Measurements from ENCODE around the gene MYLK.

The MYLK gene

DNA sequence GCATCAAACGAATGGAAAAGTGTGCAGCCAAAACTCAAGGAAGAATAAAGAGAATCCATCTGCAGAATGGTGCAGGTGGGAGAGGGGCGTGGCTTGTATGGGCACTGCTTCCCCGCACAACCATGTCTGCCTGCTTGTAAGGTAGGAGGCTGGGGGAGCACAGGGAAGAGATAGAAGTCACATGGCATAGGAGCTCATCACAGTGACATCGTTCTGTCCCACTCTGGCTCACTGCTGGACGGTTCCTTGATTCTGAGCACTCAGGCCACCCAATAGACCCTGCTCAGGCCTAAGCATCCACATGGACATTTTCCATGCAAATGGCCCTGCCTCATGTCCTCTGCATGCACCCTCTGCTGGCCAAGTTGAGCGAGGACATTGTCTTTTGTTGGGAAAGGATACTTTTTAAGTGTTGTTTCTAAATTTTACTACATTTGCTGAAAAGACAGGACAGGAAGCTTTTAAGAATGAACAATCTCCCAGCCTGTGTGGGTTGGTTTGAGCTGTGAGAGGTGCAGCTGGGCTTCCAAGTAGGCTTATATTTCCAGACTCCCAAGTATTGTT lies 3.1 kb downstream of the MYLK start:
- DNase-seq = no peak

- DNase-seq = no peak
Measured at GRCh38 chr3:123878807-123879206, 5.3 kb downstream of the MYLK start.

DNA sequence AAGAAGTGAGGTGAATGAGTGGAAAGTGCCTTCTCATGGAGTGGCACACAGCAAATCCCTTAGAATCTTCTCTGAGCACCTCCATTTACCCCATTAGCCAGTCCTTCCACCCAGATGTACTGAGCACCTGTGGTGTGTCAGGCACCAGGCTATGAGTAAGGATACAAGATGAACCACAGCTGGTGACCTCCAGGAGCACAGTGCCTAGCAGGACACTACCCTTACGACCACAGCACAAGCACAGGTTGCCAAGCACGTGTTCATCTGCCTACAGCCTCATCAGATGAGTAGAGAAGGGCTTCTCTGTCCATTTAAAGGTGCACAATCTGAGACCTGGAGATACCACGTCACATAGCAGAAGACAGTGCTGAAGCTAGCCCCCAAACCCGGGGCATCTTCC lies 6.2 kb downstream of the MYLK start:
- DNase-seq = no peak

- no peak for DNase-seq
Measured at GRCh38 chr3:123877466-123877865, 6.7 kb downstream of the MYLK start.

DNA sequence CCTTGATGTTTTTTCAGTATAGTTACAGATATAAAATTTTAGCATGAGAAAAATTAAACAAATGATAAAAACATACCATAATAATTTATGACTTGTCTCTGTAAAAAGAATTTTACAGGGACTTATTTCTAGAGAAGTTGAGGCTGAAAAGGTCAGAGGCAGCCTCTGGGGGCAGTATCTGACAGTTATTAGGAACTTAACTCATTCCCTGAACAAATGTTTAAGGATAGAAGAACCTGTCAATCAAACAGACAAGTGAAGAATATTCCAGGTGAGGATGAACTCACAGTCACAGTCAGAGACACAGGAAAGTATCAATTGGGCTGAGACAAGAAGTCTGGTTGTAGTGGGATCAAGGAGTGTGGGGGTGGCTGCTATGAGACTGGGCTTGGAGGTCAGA lies 7.3 kb downstream of the MYLK start:
- no peak for DNase-seq

DNA sequence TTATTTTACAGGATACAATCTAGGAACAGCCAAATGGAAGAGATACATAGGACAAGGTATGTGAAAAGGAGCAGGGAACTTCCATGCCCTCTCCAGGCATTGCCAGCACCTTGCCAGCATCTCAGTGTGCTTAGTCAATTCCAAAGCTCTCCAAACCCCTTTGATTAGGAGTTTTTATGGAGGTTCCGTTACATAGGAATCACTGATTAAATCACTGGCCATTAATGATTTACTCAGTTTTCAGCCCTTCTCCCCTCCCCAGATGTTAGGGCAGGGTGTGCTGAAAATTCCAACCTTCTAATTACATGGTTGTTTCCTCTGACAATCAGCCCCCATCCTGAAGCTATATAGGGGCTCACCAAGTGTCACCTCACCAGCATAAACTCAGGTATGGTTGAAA lies 11.5 kb downstream of the MYLK start:
- no peak for DNase-seq

DNA sequence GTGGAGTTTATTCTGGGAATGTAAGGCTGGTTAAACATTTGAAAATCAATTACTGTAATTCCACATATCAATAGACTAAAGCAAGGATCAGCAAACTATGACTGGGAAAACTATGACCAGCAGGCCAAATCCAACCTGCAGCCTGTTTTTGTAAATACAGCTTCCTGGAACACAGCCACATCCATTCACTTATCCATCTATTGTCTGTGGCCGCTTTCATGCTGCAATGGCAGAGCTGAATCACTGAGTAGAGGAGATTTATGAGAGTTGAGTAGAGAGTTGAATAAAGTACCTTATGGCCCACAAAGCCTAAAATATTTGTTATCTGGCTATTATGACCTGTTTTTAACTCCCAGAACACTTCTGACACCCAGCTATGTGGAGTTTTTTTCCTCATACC lies 12.2 kb downstream of the MYLK start:
- no peak for DNase-seq

- DNase-seq = no peak
Measured at GRCh38 chr3:123870033-123870432, 14.1 kb downstream of the MYLK start.

DNA sequence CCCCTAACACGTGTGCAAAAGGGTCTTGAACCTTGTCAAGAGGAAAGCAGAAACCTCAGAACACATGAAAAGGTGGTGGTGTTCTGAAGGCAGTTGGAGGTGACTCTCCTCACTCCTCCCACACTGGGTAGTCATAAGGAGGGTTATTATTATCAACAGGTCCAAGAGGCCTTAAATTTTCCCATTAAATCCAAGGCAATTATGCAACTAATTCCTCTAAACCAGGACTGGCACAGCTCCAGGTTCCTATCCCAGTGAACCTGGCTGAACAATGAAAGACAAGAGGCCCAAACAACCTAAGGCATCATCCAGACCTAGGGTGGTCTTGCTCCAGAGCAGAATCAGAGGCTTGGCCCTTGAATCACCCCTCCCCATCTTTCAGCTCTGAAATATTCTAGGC lies 15.0 kb downstream of the MYLK start:
- DNase-seq = no peak

DNA sequence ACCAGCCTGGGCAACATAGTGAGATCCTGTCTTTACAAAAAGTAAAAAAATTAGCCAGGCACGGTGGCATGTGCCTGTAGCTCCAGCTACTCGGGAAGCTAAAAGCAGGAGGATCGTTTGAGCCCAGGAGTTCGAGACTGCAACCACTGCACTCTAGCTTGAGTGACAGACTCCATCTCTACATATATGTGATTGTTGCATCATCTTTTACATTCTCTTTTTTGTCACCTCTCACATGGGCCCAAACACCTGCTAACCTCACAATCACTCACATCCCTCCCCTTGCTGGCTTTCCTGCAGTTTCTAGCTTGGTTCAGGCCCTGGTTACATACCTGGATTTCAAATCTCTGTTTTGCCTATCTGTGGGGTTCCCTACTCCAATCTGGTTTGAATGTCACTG lies 19.4 kb downstream of the MYLK start:
- DNase-seq = no peak

GRCh38 chr3:123862152-123862551 lies 22.0 kb downstream of the MYLK start:
- no peak for DNase-seq

GRCh38 chr3:123861081-123861836 lies 22.9 kb downstream of the MYLK start:
- no peak for DNase-seq

- DNase-seq = no peak
Measured at GRCh38 chr3:123859177-123859576, 25.0 kb downstream of the MYLK start.

- no peak for DNase-seq
Measured at GRCh38 chr3:123854905-123855304, 29.2 kb downstream of the MYLK start.

- DNase-seq = no peak
Measured at GRCh38 chr3:123853686-123854372, 30.3 kb downstream of the MYLK start.

DNA sequence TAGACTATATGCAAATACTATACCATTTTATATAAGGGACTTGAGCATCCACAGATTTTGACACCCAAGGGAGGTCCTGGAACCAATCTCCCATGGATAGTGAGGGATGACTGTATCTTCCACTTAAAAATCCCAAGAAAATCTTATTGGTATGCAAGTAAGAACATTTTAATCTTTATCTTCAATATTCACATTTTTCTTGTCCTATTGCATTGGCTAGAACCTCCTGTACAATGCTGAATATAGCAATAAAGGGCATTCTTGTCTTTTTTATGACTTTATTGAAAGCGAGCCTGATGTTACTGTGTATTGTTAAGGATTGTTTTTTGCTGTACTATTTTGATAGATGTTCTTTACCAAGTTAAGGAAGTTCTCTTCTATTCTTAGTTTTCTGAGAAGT lies 36.9 kb downstream of the MYLK start:
- DNase-seq = no peak

- DNase-seq = no peak
Measured at GRCh38 chr3:123843668-123844067, 40.5 kb downstream of the MYLK start.

DNA sequence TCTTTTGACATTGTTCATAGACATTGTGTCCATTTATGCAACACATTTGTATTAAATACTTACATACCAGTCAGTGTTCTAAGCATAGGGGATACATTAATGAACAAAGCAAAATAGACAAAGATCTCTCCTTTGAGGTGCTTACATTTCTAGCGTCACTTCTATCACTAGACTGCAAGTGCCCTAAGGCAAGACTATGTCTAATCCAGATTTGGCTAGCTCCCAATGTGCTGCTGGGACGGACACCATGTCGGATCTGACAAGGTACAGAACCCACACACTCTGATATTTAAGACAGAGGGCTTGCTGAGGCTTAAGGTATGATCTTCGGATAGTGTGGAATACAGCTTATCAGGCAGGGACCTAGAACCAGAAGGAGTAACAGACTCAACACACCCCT lies 41.4 kb downstream of the MYLK start:
- DNase-seq = no peak

- no peak for DNase-seq
Measured at GRCh38 chr3:123841476-123842238, 42.5 kb downstream of the MYLK start.

DNA sequence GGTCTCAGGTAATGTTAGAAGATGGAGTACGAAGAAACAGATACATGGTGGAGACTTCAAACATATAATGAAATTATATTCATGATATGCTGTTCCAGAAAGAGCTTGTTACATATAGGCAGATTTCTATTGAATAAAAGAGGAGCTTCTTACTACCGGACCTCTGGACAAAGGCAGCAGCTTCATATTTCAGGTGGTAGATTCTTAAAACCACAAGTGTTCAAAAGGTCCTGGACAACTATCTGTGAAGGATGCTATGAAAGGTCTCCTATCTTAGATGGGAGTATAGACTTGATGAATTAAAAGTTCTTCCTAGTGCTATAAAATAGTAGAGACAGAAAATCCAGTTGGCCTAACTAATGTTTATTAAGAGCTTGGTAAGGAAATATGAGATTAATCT lies 43.2 kb downstream of the MYLK start:
- DNase-seq = no peak

DNA sequence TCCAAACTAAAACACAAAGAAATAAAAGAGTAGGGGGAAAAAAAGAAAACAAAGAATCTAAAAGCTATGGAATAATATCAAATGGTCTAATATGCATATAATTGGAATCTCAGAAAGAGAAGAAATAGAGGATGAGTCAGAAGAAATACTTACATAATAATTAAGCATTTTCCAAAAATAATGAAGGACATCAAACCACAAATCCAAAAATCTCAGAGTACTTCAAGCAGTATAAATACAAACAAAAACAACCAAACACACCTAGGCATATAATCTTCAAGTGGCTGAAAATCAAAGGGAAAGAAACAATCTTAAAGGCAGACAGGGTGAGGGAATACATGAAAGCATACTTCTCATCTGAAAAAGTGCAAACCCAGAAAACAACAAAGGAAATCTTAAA lies 46.3 kb downstream of the MYLK start:
- DNase-seq = no peak

DNA sequence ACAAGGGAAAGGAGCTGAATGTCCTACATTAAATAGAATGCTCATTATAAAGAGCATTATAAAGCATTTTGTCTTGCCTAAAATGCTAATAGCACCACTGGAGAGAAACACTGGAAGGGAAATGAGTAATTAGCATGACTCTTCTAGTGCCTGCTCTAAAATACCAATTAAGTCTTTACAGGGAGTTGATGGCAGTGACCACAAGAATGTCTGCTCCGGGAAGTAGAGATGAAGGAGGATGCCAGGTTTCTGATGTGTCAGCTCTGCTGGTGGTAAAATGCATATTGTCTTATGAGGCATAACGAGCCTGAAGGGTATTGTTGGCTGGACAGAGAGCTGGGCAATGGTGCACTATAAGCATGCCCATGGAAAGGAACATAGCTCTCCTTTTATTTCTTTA lies 49.5 kb downstream of the MYLK start:
- no peak for DNase-seq

DNA sequence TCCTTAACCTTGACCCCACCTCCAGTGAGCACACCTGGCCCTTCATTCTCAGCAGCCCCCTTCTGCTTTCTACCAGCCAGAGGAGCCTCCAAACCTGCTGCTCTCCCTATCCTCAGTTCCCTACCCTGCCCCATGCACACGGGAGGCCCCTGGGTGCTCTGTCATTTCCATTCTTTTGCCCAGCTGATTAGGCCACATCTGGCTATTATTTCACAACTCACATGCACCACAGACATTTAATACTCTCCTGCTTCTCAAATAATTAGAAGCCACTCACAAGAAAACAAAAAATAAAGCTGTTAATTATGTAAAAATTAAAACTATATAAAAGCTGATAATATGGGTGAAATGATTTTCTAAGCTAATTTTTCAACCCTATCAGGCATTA lies 50.7 kb downstream of the MYLK start:
- no peak for DNase-seq
